NB4 (cell line): ENCODE measurements around the gene CDK14.

Experiments
- POLR2A ChIP-seq: IDR thresholded peaks from 2 replicates; pipeline ENCODE4 v1.6.1; 2011; ENCODE audit warnings: mild to moderate bottlenecking; ENCODE audit not compliant: insufficient read length; ENCODE audit errors: extremely low read depth
- TF ChIP-seq, protein P1 (sequence below): IDR thresholded peaks from one replicate; pipeline ENCODE4 v1.5.1; 2012; ENCODE audit warnings: low read depth, low read length
- TF ChIP-seq, protein P2 (sequence below): IDR thresholded peaks from 2 replicates; pipeline ENCODE4 v1.6.1; 2011; ENCODE audit warnings: low read depth, low read length

DNA sequence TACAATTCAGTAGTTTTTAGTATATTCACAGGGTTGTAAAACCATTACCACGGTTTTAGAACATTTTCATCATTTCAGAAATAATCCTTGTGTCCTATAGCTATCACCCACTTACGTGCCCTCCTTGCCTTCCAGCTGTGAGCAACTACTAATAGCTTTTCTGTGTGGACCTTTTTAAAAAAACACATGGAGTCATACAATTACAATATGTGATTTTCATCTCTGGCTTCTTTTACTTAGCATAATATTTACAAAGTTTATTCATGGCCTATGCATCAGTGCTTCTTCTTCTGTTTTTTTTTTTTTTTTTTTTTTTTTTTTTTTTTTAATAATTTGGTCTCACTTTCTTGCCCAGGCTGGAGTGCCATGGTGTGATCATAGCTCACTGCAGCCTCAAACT lies 76.1 kb downstream of the CDK14 start:
- TF ChIP-seq, protein P1, sequence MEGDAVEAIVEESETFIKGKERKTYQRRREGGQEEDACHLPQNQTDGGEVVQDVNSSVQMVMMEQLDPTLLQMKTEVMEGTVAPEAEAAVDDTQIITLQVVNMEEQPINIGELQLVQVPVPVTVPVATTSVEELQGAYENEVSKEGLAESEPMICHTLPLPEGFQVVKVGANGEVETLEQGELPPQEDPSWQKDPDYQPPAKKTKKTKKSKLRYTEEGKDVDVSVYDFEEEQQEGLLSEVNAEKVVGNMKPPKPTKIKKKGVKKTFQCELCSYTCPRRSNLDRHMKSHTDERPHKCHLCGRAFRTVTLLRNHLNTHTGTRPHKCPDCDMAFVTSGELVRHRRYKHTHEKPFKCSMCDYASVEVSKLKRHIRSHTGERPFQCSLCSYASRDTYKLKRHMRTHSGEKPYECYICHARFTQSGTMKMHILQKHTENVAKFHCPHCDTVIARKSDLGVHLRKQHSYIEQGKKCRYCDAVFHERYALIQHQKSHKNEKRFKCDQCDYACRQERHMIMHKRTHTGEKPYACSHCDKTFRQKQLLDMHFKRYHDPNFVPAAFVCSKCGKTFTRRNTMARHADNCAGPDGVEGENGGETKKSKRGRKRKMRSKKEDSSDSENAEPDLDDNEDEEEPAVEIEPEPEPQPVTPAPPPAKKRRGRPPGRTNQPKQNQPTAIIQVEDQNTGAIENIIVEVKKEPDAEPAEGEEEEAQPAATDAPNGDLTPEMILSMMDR, result no peak
- TF ChIP-seq POLR2A, result no peak
- TF ChIP-seq, protein P2, sequence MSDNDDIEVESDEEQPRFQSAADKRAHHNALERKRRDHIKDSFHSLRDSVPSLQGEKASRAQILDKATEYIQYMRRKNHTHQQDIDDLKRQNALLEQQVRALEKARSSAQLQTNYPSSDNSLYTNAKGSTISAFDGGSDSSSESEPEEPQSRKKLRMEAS, result no peak
